Pons (tissue), 1 donor: ENCODE data around the gene PNPT1.

Experiments
- DNase-seq: peaks from one replicate; pipeline ENCODE4 v3.0.0-alpha.2; 2016; ENCODE audit warnings: low spot score

Gene PNPT1

GRCh38 chr2:55668956-55669355, 24.7 kb downstream of the PNPT1 start:
- DNase-seq, result no peak

GRCh38 chr2:55653255-55653654, 40.4 kb downstream of the PNPT1 start:
- DNase-seq, result no peak

DNA sequence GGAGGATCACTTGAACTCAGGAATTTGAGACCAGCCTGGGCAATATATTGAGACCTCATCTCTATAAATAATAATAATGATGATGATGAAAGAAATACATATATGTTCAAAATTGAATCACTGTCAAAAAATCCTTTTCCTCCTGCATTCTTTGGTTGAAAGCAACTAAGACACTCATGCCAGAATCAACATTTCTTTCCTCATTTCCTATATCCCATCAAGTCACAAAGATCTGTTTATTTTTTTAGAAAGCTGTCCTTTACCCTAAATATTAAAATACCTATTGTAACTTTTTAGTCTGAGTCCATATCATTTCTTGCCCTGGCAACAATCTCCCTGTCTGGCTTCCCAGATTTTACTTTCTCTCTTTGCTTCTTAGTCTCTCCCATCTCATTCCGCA, 44.4 kb downstream of the PNPT1 start:
- DNase-seq, result no peak

GRCh38 chr2:55636831-55637230, 56.8 kb downstream of the PNPT1 start:
- DNase-seq, result no peak

- no peak for DNase-seq
Observed at GRCh38 chr2:55628931-55629330, 64.7 kb downstream of the PNPT1 start.

- DNase-seq, result no peak
Observed at GRCh38 chr2:55627915-55628314, 65.7 kb downstream of the PNPT1 start.

- no peak for DNase-seq
Observed at GRCh38 chr2:55621802-55622201, 71.8 kb downstream of the PNPT1 start.

GRCh38 chr2:55620123-55620779, 73.4 kb downstream of the PNPT1 start:
- no peak for DNase-seq

DNA sequence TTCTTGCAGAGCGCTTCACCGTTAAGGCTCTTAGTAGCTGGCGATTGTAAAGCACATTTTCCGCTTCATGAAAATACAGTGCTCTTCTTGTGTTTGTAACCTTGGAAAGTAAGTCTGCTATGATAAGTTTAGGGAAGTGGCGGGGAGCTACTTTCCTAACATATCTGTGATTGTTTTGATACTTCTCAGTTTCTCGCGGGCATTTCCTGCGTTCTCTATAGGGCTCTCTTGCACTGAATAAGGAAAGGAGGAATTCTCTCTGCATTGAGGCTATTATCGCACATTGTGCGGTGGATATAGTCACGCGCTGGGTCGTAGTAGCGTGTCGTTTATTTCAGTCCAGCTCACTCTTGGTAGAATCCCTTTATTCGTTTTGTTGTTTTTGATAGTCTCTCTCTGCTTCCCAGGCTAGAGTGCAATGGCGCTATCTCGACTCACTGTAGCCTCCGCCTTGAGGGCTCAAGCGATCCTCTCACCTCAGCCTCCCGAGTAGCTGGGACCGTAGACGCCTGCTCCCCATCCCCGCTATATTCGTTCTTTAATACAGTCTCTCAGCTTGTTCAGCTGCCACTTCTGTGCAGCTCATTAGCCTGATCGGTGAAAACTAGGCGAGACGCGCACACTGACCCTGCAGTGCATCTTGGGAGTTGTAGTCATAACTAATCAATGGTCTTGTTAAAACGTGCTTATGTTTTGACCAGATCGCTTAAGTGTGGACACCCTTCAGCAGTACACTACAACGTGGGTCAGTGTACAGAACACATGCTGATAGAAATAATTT, 75.2 kb downstream of the PNPT1 start:
- peak; percentile 74 for DNase-seq

- no peak for DNase-seq
Observed at GRCh38 chr2:55618025-55618274, 75.7 kb downstream of the PNPT1 start.

GRCh38 chr2:55617175-55618024, 76.2 kb downstream of the PNPT1 start, which contains the start of gene PPP4R3B:
PPP4R3B (minus strand) TSS chr2:55617622; CDS start chr2:55617285, 337 bp downstream.
- peak; percentile 99 for DNase-seq

DNA sequence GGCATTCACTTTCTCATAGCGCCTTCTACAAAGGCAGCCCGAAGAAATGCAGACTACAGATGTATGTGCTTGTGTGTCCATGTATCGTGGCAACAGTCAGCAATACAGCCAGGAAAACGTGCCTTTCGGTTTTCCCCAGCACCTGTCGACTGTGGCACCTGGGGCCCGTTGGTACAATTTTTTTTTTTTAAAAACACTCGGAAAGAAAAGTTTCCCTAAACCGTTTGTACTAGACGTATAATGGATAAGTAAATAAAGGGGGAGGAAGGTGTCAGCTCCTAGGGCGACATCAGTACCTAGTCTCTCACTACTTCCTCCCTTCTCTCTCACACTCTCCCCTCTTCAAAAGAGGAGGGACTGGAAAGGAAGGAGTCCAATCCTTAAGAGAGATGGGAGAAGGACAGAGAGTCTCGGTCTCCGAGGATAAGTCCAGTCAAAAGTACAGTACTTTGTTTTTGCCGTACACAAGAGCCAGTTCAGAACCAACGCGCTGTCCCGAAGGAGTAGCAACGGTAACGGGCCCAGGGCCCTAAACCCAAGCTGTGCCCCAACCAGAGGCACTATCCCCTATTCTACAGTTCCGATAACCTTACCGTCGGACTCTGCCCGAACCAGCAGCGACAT, 77.0 kb downstream of the PNPT1 start:
- peak; percentile 62 for DNase-seq

- DNase-seq, result no peak
Observed at GRCh38 chr2:55611997-55612396, 81.6 kb downstream of the PNPT1 start.

DNA sequence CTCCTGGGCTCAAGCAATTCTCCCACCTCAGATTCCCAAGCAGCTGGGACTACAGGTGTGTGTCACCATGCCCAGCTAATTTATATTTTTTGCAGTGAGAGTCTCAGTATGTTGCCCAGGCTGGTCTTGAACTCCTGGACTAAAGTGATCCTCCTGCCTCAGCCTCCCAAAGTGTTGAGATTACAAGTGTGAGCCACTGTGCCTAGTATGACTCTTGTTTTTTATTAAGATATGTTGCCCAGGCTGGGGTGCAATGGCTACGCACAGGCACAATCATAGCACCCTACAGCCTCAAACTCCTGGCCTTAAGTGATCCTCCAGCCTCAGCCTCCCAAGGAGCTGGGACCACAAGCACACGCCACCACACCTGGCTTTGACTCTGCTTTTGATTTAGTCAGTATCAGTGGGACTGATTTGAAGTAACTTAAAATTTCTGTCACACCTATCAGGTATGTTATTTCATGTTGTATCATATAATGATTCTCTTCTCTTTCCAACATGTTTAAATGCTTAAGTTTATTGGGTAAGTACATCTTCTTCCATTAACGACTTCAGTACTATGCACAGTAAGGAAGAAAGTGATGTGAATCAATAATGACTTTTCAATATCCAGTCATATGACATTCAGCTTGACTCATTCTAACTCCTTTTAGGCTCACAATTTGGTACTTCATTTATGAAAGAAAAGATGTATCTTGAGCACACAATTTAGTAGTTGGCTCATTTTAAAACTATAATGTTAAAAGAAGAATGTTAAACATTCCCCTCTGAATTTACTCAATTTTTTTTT, 82.5 kb downstream of the PNPT1 start:
- no peak for DNase-seq

GRCh38 chr2:55609938-55610578, 83.6 kb downstream of the PNPT1 start:
- DNase-seq, result no peak

DNA sequence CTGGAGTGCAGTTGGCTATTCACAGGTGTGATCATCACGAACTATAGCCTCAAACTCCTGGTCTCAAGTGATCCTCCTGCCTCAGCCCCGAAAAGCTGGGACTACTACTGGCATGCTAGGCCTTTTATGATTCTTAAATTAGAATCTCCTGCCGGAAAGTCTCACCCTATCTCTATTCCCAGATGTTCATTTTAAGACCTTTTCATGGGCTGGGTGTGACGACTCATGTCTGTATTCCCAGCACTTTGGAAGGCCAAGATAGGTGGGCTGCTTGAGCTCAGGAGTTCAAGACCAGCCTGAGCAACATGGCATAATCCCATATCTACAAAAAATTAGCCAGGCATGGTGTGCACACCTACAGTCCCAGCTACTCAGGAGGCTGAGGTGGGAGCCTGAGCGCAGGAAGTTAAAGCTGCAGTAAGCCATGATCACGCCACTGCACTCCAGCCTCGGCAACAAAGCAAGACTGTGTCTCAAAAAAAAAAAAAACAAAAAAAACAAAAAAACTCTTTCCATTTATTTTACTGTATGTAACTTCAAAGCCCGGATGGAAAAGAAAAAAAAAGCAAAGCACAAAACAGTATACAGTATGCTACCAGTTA, 84.3 kb downstream of the PNPT1 start:
- DNase-seq, result no peak

GRCh38 chr2:55607717-55608116, 85.9 kb downstream of the PNPT1 start:
- DNase-seq, result no peak

- no peak for DNase-seq
Observed at GRCh38 chr2:55604027-55604565, 89.5 kb downstream of the PNPT1 start.

DNA sequence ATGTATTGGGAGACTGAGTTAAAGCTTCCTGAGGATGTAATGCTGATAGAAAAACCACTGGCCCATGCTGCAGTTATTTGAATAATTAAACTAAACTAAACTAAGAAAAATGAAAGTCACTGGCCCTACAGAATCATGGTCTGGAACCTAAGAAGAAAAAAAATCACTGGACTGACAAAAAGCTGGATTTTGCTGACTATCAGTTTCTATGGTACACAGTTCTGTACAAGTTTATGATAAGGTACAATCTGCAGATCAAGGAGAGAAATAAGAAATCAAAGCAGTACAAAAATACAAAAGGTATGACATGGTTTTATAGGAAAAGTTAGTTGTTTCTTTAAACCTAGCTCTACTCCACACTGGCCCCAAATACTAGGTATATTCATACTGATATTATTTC, 91.8 kb downstream of the PNPT1 start:
- no peak for DNase-seq

GRCh38 chr2:55598056-55598795, 95.4 kb downstream of the PNPT1 start:
- no peak for DNase-seq
